Right lobe of liver (tissue), 6 donors: ENCODE results near the gene INPP4A. TPM values are rescaled to one million over a fixed set of nuclear protein-coding genes. Genes with fewer than 3 reads are reported as not detected.

ENCODE experiments used
- ATAC-seq, 4 donors: fragments of 200-7000 bp; cut with Tn5 transposase; one replicate each; pipeline ENCODE4 v1.9.1; 2020; ENCODE audit warnings: mild to moderate bottlenecking in 4 of 4, moderate library complexity in 4 of 4
- DNase-seq, 3 donors: peaks; one replicate each; pipeline ENCODE4 v3.0.0-alpha.2; 2020
- H3K27ac ChIP-seq, 3 donors: fragments of 200-600 bp; one replicate each; pipeline ENCODE4 v1.8.0; 2022
- H3K27me3 ChIP-seq, 2 donors: fragments of 200-600 bp; one replicate each; pipeline ENCODE4 v1.8.0; 2022
- H3K36me3 ChIP-seq, 4 donors: fragments of 200-600 bp; sonication (generic) in 1 of 4; one replicate each; pipeline versions ENCODE4 v1.5.1 to v1.8.0; 2017 to 2022; ENCODE audit warnings: control low read depth in 1 of 4
- H3K4me1 ChIP-seq, 4 donors: fragments of 200-600 bp; sonication (generic) in 1 of 4; one replicate each; pipeline versions ENCODE4 v1.5.1 to v1.8.0; 2017 to 2022; ENCODE audit warnings: control low read depth in 1 of 4
- H3K4me3 ChIP-seq, 3 donors: fragments of 200-600 bp; one replicate each; pipeline ENCODE4 v1.8.0; 2022
- H3K9me3 ChIP-seq, 4 donors: fragments of 200-600 bp; sonication (generic) in 1 of 4; one replicate each; pipeline versions ENCODE4 v1.5.1 to v1.8.0; 2017 to 2022; ENCODE audit warnings: control low read depth in 1 of 4
- POLR2A ChIP-seq: fragments of 450-650 bp; IDR thresholded peaks from one replicate; pipeline ENCODE4 v1.6.1; 2017; ENCODE audit warnings: antibody characterized with exemption, mild to moderate bottlenecking
- WGBS: methylation state at CpG from one replicate; pipeline ENCODE4 v1.1.6; 2018; ENCODE audit warnings: low coverage, low lambda C conversion rate; ENCODE audit not compliant: insufficient coverage; ENCODE audit errors: missing lambda C conversion rate; 5-methylcytosine and 5-hydroxymethylcytosine counted together
- intact Hi-C, 2 donors: fragments of 100-400 bp; cut with DNase I; formaldehyde crosslinking; loops; one replicate each; pipeline versions ENCODE4 v1.11.2 to v1.14.1; 2022
- total RNA-seq, 6 experiments: library from RNA; depleted of rRNA in 2 of 6; stranded (reverse); fragments of >200 nt in 2 of 6; fragmentation: NEBNext Ultra II Directional in 3 of 6; extraction: Animal tissue kit (Norgen Biotek cat#: 25700) in 3 of 6; gene quantifications; one replicate each; pipeline versions ENCODE4 v1.1.0 to v1.2.4, GENCODE V29; 2016 to 2023
- TF ChIP-seq, protein P1 (sequence below), 4 donors: fragments of 200-600 bp in 3 of 4; fragments of 450-650 bp in 1 of 4; IDR thresholded peaks; one replicate each; pipeline versions ENCODE4 v1.5.1 to v1.8.0; 2016 to 2022; ENCODE audit warnings: antibody characterized with exemption in 4 of 4, mild to moderate bottlenecking in 2 of 4
- donor health status: DM: no; HTN: yes; CAD: no.
- donor health status: DM: no; HTN: no; CAD: no.
- donor health status: DM: no; HTN: no; CAD: no.
- donor health status: DM: no; HTN: yes; CAD: no.
- donor health status: DM: no; HTN: yes; CAD: no.

The INPP4A gene
- total RNA-seq, 6 experiments from 2014 or later: 6.5 to 10.4 (median 8.0) TPM

DNA sequence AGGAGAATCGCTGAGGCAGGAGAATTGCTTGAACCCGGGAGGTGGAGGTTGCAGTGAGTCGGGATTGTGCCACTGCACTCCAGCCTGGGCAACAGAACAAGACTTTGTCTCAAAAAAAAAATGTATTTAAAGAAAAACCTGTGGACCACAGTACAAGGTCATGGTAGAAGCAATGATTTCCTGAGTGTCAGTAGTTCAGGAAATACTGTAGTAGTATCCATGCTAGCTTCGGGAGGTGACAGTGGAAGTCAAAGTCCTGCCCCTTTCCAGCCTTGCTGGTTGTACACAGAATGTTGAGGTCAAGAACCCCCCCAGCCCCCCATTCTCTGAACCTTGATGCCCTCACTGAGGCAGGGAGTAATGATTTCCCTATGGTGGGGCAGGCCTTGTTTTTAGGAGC, 56.6 kb downstream of the INPP4A start:
- DNase-seq (no peak), ATAC-seq (no peak)
- 93% methylated on average over 4 of the region's 4 CpGs for WGBS
- Histone ChIP-seq H3K4me1 (peaks cover 0 to 15% (median 4%) of the 10 kb centered on the region in 4 donors), H3K9me3 (no peaks in the 10 kb centered on the region), H3K36me3 (no peaks in the 10 kb centered on the region), H3K27ac (no peak overlapping the region), H3K4me3 (no peak overlapping the region), H3K27me3 (no peaks in the 10 kb centered on the region)
- no peak for TF ChIP-seq POLR2A
- TF ChIP-seq, protein P1, sequence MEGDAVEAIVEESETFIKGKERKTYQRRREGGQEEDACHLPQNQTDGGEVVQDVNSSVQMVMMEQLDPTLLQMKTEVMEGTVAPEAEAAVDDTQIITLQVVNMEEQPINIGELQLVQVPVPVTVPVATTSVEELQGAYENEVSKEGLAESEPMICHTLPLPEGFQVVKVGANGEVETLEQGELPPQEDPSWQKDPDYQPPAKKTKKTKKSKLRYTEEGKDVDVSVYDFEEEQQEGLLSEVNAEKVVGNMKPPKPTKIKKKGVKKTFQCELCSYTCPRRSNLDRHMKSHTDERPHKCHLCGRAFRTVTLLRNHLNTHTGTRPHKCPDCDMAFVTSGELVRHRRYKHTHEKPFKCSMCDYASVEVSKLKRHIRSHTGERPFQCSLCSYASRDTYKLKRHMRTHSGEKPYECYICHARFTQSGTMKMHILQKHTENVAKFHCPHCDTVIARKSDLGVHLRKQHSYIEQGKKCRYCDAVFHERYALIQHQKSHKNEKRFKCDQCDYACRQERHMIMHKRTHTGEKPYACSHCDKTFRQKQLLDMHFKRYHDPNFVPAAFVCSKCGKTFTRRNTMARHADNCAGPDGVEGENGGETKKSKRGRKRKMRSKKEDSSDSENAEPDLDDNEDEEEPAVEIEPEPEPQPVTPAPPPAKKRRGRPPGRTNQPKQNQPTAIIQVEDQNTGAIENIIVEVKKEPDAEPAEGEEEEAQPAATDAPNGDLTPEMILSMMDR (IDR thresholded peaks at IDR 0.05): no peak
- intact Hi-C loops: no loop called here

DNA sequence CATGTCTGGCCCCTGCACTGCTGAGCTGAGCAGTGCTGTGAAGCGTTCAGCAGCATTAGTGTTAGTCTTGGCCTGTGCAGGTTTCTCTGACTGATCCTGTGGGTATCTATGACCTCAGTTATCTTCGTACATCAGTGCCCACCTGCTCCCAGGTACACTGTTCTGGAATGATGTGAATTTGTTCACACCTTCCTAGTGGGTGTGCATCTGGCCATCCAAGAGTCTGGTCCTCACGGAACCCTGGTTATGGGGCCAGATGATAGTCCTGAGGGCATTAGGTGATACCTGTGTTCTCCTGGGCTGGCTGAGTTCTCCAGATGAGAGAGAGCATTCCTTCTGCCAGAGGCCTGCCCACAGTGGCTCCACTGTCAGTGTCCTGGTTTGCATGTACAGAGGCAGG, 57.2 kb downstream of the INPP4A start:
- no peaks in the 10 kb centered on the region for H3K9me3 ChIP-seq
- H3K4me3 ChIP-seq: no peak overlapping the region
- H3K4me1 ChIP-seq: peaks cover 0 to 15% (median 4%) of the 10 kb centered on the region in 4 donors
- H3K27ac ChIP-seq: no peak overlapping the region
- no peak for ATAC-seq
- H3K27me3 ChIP-seq: no peaks in the 10 kb centered on the region
- 100% methylated on average over 2 of the region's 3 CpGs for WGBS
- peak in 1 of 3 donors; percentile 25 for DNase-seq
- TF ChIP-seq POLR2A: no peak
- TF ChIP-seq, protein P1 (IDR thresholded peaks at IDR 0.05): no peak
- intact Hi-C loops: no loop called here
- no peaks in the 10 kb centered on the region for H3K36me3 ChIP-seq

DNA sequence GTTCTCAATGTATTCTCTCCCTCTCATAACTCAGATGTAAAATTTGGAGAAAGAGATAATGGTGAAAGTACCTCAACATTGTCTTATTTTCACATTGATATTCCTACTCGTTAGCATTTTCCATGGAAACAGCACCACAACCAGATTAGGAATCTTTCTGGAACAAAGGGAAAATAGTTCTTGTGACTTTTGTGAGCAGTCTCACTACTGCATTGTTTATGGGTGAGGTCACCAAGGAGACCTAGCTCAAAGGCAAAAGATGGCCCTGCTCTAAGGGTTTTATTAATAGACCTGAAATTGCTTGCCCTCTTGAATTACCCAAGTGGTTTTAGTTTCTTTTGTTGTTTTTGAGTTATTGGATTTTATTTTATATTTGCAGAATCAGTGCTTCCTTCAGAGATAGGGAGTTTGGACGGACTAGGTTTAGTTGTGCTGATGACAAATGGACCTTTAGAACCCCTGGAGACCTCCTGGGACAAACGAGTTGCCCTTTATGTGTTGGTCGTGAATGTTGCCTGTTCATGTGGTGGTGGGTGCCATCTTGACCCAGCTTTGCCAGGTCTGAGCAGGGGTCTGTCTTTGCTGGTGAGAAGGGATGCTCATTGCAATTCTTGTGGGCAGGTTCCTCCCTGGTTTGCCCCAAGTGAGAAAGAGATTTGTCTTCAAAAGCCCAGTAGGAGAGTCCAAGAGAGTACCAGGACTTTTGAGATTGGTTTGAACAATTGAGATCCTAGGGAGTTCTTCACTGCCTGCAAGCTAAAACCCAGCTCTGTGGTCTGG, 58.1 kb downstream of the INPP4A start:
- Histone ChIP-seq H3K27ac (no peak overlapping the region), H3K4me1 (peaks cover 0 to 15% (median 4%) of the 10 kb centered on the region in 4 donors), H3K36me3 (no peaks in the 10 kb centered on the region), H3K4me3 (no peak overlapping the region), H3K9me3 (no peaks in the 10 kb centered on the region), H3K27me3 (no peaks in the 10 kb centered on the region)
- DNase-seq: peak in 1 of 3 donors; percentile 30
- intact Hi-C loops: no loop called here
- peak in 1 of 4 donors; percentile 9 for ATAC-seq
- TF ChIP-seq, protein P1 (IDR thresholded peaks at IDR 0.05): no peak
- TF ChIP-seq POLR2A: no peak
- 65% methylated on average over 2 of the region's 4 CpGs for WGBS

DNA sequence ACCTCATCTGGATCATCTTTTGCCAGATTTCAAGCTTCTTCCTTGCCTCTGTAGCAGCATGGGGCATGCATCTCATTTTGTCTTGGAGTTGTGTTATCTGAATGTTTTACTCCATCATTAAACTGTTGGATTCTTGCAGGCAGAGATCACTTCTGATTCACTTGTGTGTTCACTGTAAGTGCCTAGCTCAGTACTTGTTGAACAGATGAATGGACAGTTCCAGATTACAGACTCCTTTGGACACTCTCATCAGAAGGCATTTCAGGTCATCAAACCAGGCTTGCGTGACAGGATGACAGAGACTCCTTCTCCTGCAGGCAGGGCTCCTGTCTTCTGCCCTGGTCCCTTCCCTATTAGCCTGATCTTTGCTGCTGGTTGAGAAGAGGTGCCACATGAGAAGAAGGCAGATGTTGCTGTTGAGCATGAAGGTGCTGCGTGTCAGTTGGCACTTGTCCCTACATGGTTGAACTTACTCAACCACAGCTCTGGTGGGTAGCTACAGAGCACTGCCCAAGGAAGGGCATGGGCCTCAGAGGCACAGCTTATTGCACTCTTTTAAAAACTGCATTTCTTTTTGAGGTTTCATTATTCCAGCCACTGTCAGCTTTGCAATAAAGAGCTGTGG, 58.9 kb downstream of the INPP4A start:
- intact Hi-C loops: no loop called here
- no peak overlapping the region for H3K27ac ChIP-seq
- H3K9me3 ChIP-seq: no peaks in the 10 kb centered on the region
- WGBS: 50% methylated on average over 1 of the region's 2 CpGs
- peaks cover 0 to 15% (median 6%) of the 10 kb centered on the region in 4 donors for H3K4me1 ChIP-seq
- no peak for TF ChIP-seq POLR2A
- TF ChIP-seq, protein P1 (IDR thresholded peaks at IDR 0.05): no peak
- H3K4me3 ChIP-seq: no peak overlapping the region
- DNase-seq: peak in 1 of 3 donors; percentile 41
- no peaks in the 10 kb centered on the region for H3K36me3 ChIP-seq
- ATAC-seq: no peak
- H3K27me3 ChIP-seq: no peaks in the 10 kb centered on the region
